Kidney tubule cell (primary cell): ENCODE measurements around the gene EPB41L2.

Experiments used
- DNase-seq: peaks from one replicate; pipeline ENCODE4 v3.0.0-alpha.2; 2018; ENCODE audit warnings: low spot score

Gene EPB41L2

DNA sequence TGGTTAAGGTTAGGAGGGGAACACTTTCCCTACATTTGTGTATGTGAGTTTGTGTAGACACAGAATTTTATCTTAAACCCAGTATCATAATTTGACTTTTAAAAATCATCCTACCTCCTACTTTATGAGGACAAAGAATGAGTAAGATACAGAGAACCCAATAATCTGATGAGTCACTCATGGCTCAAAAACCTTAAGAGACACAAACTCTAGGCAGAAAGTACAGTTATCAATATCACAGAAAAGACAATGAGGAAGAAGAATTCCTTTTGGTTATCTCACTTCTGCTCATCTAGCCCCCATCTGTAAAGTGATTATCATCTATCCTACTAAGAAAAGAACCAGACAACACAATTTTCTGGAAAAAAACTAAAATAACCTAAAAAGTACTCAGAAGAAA is 87.7 kb downstream of the EPB41L2 start:
- DNase-seq: peak; percentile 24

DNA sequence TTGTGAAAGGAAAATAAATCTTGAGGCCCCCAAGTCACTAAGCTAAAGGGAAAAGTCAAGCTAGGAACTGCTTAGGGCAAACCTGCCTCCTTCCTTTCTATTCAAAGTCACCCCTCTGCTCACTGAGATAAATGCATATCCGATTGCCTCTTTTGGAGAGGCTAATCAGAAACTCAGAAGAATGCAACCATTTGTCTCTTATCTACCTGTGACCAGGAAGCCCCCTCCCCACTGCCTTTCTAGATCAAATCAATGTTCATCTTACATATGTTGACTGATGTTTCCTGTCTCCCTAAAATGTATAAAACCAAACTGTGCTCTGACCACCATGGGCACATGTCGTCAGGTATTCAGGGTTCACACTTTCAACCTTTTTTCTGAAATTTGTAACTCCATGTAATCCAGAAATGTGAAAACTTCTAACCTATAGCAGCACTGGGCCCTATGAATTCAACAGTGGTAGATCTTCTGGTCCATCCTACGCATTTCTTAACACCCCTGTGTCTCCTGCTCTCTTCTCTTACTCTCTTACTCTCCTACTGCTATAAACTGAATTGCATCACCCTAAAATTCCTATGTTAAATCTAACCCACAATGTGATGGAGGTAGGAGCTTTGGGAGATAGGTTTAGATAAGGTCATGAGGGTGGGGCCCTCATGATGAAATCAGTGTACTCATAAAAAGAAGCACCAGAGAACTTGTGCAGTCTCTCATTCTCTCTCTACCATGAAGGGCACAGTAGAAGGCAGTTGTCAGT is 89.3 kb downstream of the EPB41L2 start:
- no peak for DNase-seq

DNA sequence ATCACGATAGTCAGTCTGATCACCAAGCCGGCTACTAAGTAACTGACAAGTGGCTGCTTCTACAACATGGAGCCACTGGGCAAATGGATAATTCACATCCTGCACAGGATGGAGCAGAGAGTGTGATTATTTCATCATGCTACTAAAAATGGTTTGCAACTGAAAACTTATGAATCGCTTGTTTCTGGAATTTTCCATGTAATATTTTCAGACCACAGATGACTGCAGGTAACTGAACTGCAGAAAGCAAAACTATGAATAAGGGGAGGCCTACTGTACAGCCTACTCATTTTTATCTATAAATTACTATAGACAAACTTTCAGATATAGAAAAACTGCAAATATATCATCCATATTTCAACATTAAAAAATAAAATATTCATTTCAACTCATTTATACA is 91.5 kb downstream of the EPB41L2 start:
- no peak for DNase-seq

DNA sequence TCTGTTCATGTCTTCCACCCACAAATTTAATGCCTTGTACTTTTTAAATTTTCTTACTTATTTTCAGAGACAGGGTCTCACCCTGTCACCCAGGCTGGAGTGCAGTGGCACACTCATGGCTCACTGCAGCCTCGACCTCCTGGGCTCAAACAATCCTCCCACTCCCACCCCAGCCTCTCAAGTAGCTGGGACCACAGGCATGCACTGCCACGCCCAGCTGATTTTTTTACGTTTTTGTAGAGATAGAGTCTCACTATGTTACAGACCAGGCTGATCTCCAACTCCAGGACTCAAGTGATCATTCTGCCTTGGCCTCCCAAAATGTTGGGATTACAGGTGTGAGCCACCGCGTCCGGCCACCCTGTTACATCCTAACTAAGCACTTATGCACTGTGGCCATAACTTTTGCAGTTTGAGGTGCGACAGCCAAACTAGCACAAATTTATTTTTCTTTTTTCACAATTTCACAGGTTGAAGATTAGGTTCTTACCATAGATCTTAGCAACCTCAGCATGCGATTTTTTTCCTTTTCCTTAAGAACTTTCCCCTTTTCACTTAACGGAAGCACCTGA is 92.1 kb downstream of the EPB41L2 start:
- no peak for DNase-seq

DNA sequence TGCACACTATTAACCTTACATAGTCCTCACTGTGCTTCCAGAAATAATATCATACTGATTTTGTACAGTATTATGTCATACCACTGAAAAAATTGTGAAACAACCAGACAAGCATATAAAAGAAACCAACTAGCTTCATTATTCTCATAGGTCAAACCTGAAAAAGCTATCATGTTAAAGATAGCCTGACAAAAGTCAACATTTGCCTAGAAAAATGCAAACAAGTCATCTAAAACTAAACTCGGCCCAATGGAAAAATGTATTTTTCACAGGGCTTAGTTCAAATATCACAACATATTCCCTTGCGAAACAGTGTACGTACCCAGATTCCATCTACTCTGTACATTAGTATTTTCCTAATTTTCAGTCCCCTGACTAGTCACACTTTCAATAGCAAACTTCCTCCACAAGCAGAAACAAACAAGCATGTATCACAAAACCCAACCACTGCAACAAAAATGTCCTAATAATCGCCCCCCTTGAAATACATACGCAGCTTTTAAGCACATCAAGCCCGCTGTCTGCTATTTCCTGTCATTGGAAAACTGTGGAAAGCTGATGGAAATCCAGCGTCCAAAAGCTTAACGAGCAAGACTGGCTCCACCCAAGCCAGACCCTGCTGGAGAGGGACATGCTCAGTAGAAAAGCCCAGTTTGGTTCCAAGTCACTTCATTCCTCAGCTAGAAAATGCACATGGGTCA is 93.1 kb downstream of the EPB41L2 start:
- DNase-seq: no peak

DNA sequence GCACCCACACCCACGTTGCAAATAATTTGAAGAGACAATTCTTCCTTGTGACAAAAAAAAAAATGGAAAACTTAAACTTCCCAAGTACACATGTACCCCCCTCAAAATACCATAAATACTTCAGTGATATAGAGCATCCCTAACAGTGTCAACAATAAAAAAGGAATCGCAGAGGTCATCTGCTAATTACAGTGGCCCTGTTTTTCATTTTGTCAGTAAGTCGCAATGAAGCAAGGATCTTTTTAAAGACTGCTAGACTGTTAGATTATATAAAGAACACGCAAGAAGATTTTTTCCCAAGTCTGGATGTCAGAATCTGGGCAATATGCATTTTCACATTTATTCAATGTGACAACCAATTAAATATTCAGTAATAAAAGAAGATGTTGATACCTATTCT is 93.9 kb downstream of the EPB41L2 start:
- no peak for DNase-seq

DNA sequence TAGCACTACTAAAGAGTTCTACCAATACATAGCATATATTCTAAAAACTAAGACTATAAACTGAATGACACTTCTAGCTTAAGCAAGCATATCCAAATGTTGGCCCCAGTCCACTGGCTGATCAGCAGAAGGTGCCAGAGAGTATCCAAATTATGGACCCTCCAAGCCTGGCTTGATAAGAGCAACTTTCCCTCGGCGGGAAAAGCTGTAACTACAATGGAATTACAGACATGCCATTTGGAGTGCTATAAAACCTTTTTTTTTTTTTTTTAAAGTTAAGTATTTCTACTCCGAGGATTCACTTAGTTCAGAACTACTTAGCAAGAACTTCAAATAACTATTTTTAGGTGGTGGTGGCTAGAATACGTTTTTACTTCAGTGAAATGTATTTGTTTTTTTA is 94.6 kb downstream of the EPB41L2 start:
- no peak for DNase-seq

DNA sequence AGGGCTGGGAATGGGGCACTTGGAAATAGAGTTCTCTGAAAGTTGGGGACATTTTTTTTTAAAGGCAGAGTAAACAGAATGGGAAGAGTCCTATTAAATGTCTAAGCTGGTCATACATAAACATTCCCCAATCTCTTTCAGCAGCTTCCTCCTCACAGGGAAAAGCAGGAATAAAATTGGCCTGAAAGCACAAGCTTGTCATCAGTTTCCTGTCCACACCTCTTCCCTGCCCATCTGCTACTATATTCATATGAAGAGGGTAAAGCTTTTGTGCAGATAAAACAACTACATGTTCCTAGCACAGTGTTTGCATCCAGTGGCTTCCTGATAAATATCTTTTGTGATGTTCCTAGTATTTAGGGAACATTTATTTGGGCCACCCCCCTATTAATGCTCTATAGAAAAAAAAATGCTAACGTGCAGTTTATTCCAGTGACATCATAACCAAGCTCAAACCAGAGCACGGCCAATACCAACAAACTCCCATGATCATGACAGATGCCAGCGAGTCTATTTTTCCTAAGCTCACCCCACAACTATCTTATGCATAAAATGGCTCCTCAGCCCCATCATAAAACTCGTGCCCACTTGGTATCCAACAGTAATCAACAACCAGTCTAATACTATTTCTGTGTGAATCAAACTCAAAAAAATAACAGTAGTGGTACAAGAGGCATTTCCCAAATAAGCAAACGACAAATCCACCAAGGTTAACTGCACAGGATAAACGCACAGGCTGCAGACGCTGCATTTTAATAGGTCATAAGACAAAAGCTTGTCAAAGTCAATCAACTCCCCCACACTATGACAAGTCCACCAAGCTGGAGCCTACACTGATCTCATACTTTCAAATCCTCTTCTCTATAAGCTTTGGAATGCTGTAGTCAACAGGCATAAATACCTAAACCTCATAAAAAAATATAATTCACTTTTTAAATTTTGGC is 95.3 kb downstream of the EPB41L2 start:
- peak; percentile 17 for DNase-seq

DNA sequence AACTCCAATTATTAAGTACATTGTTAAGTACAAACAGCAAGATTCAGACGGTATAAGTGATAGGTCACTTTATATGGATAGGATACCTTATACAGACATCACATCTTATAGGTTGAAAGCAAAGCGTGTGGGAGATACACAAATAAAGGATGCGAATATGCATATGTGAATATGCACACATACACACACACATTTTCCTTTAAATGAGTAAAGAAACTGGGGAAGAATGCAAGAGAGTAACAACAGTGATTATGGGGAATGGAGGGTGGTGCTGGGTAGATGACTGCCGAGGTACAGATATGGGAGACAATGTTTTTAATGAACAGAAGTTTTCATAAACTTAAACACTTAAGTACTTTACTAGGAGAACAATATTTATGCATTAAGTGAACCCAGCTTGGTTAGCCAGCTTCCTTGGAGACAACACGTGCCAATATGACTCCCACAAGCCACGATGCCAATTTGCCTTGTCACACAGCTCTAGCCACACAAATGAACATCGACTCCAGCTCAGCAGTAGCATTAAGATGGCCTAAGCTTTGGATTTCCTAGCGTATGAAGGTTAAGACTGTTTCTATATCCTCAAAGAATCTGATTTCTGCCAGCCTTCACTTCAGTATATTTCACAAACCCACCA is 96.6 kb downstream of the EPB41L2 start:
- no peak for DNase-seq

DNA sequence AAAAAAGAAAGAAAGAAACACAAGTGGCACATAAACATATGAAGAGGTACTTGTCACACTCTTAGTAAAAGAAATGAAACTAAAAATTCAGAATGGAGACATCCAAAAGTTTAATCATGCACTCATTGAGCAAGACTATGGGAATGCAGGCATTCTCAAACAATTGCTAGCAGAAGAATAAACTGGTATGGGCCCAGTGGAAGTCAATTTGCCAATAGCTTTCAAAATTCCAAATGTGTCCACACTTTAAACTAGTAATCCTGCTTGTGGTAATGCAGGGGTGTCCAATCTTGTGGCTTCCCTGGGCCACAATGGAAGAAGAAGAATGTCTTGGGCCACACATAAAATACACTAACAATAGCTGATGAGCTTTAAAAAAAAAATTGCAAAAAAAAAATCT is 97.4 kb downstream of the EPB41L2 start:
- DNase-seq: peak; percentile 14

DNA sequence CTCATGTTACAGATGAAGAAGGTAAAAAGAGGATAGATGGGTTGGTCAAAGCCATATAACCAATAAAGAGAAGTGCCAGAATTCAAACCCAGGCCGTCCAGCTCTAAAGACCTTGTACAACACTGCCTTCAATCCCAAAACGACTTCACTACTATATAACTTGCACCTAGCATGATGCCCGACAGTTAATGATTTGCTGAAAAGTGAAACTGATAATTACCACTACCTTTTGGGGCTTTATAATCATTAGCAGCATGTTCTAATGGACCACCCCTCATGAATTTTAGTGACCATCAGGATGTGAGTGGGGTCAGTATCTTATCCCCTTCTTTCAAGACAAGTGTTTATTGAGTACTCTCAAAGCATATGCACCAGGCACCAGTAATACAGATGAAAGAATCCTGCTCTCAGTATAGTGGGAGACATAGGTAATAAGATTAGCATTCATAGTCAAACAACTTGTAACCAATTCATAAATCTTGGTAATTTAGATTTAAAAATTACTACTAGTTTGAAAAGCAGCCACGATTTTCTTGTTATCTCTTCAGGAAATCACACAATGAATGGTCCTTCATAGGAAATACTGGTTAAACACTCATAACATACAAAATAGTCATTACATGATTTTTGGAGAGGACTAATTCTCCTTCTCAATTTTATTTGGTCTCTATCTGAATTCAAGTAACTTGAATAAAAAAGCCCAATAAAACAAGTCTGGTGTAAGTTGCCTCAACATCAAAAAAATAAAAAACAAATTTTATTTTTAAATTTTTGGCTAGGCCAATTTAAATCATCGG is 98.0 kb downstream of the EPB41L2 start:
- DNase-seq: no peak

DNA sequence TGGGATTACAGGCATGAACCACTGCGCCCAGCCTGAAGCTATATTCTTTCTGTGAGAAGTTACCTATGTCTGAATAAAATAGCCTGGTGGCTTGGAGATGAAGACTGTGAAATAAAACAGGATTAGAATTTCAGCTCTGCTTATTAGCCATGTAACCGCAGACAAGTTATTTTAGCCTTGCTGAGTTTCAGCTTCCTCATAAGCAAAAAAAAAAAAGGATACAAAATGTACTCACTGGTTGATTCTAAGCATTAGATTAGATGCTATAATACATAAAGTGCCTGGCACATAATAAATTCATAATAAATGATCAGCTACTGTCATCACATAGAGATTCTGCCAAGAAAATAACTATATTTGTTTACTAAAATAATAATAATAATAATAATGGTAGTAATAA is 98.8 kb downstream of the EPB41L2 start:
- DNase-seq: no peak

DNA sequence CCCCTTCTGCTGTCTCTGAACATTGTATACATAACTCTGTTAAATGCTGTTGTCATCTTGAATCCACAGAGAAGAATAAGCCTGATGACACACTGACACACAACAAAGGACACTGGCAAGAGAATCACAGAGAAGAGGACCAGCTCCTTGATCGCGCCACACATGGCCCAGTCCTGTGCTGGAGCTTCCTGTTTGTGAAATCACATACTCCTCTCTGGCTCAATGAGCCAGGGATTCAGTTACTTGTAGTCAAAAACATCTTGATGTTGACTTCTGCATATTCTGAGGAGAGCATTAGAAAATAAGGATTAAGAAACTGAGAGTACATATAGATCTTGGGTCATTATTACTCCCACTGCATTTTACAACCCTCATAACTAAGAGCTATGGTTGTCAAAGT is 100.1 kb downstream of the EPB41L2 start:
- DNase-seq: peak; percentile 19

DNA sequence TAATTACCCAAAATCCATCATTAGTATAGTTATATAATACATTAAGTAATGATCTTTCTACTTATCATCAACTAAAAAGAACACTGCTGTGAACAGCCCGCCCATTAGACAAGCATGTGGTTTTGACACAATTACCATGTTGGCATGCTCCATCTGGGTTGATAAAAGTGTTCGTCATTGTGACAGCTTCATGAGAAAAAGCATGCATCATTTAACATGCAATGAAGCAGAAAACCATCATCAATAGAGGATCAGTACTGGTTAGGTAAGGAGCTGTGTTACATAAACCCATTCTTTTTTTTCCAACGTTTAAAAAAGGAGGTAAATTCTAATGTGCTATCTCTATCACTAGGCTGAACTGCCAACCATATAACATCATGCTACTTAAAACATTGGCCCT is 101.9 kb downstream of the EPB41L2 start:
- peak; percentile 73 for DNase-seq

DNA sequence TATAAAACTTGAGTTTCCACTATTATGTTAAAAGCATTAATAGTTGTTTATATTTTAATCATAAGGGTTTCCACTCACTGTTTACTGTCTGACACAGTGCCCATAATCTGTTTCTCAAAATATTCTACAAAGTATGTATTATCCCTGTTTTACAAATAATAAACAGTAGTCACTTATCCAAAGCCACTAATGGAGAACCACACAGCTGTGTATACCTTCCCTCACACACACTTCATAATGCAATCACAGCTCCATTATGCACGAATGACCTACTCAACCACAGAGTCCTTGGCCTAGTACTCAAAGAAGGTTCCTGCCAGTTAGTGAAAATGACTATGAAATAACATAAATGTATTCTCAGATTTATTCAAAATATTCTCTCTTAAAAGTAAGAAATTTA is 103.1 kb downstream of the EPB41L2 start:
- no peak for DNase-seq

DNA sequence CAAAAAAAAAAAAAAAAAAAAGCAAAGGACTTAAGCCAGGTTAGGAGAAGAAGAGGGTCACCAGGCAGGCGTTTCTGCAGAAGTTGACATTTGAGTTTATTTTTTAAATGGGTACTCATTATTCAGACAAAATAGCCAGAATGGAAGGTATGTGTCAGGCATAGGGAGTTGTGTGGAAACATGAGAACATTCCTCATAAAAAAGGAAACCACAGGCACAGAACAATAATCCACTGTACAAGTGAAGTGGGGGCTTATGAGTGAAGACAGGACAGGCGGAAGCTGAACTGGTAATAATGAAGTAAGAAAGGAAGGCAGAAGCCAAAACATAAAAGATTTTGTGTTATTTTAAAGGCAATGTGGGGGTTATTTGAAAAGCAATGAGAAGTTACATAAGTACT is 104.6 kb downstream of the EPB41L2 start:
- no peak for DNase-seq

DNA sequence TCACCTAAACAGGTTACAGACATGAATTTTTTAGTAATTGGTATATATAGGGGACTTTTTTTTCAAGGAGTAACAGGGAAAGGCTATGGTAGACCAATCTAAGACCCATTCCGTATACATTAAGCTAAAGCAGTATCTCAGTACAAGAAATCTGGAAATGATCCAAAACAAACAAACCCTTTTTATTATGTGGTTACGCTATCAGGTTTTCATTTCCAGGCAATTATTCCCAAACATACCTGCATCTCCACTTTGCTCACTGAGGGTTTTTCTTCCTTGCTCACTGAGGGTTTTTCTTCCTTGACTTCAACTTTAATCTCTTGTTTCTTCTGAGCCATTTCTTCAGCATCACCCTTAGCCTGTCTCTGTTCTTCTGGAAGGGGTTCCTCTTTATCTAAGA is 107.3 kb downstream of the EPB41L2 start:
- DNase-seq: no peak

DNA sequence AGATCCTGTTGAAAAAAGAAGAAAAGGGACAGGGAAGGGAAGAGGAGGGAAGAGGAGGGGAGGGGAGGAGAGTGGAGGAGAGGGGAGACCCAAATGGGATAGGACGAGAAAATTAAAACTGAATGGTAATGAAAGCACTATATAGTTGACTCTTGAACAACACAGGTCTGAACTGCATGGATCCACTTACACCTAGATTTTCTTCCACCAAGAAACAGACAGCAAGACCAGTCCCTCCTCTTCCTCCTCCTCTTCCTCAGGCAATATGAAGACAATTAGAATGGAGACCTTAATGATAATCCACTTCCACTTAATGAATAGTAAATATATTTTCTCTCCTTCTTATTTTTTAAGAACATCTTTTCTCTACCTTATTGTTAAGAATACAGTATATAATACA is 113.5 kb downstream of the EPB41L2 start:
- no peak for DNase-seq

DNA sequence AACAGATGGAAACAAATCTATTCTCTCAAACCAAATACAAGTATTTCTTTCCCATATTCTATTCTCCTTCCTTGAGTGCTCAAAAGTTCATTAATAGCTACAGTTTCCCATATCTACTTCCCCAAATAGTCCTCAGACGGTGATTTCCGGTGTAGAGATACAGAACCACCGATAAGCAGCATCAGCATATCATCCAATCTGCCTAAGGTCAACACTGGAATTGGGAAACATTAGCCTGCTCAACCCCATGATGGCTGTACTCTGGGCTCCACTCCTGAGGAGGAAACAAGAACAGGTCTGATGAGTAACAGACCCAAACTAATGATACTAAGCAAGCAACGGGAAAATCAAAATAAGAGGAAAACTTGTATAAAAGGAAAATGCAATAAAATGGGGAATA is 115.6 kb downstream of the EPB41L2 start:
- DNase-seq: no peak

DNA sequence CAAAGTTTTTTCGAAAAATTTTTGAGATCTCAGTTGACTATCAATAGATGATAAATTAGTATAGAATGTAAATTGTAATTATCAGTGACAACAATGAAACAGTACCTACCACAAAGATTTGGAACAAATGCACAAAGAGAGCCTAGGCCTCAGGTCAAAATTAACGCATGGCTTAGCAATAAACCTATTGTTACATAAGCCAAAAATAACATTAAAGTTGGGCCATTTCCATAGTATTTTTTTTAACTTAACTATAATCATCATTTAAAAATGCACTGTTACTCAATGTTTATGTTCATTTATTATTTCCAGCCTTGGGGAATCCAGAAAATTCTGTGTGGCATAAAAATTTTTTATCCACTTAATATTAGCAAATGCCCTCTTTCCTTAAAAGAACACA is 117.0 kb downstream of the EPB41L2 start:
- DNase-seq: no peak

DNA sequence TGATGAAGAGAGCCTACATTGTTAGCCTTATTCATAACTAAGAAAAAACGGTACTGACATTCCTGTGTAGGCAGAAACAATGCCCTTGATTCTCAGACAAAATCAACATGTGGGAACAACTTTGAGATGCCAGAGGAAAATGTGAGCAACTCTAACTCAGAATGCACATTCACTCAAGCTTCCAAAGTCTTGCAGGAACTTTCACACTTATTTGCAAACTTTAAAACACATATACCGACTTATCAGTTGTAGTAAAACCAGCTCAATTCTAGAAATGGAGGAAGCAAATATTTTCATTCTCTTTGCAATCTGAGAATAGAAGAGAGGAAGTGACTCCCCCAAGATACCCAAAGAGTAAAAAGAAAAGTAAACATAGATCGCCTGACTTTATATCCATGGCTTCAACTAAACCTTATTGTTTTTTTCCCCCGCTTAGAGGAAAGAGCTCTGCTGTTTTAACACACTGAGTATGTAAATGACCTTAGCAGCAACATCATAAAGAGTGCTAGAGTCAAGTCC is 117.6 kb downstream of the EPB41L2 start:
- no peak for DNase-seq
